Skin of body (tissue), 2 donors: ENCODE data around the gene BAIAP2. TPM values are rescaled to one million over a fixed set of nuclear protein-coding genes. Genes with fewer than 3 reads are reported as not detected.

Experiments
- DNase-seq: peaks from one replicate; lab custom pipeline; 2025; lab: John Stamatoyannopoulos, UW
- total RNA-seq: library from RNA; depleted of rRNA; stranded (reverse); fragments of >200 nt; gene quantifications from one replicate; pipeline ENCODE4 v1.2.3, GENCODE V29; 2014

Gene BAIAP2, protein sequence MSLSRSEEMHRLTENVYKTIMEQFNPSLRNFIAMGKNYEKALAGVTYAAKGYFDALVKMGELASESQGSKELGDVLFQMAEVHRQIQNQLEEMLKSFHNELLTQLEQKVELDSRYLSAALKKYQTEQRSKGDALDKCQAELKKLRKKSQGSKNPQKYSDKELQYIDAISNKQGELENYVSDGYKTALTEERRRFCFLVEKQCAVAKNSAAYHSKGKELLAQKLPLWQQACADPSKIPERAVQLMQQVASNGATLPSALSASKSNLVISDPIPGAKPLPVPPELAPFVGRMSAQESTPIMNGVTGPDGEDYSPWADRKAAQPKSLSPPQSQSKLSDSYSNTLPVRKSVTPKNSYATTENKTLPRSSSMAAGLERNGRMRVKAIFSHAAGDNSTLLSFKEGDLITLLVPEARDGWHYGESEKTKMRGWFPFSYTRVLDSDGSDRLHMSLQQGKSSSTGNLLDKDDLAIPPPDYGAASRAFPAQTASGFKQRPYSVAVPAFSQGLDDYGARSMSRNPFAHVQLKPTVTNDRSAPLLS
- 34.6 TPM for total RNA-seq

DNA sequence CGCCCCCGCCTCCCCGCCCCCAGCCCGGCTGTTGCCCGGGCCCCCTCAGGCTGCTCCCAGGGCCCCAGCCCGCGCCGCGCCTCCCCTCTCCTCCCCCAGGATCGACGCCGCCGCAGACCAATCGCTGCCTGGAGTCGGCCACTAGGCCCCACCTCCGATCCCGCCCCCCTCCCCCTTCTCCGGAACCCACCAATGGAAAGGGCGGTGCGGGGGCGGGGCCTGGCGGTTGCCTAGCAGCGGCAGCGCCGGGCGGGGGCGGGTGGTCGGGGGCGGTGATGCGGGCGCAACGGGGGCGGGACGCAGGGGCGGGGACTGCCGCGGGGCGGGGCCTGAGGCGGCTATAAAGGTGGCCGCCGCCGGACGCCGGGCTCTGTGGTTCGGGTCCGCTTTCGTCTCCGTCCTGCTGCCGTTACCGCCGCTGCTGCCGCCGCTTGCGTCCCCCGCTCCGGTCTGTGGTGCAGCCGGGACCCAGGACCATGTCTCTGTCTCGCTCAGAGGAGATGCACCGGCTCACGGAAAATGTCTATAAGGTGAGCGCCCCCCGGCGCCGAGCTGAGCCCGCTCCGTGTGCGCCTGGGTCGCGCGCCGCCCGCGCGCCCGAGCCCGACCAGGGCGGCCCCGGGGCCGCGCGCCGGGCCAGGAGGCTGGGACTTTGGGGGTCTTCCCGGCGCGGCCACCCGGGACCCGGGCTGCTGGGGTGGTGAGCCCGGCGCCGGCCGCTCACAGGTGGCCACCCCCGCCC is at the start of gene BAIAP2:
Gene BAIAP2 (plus strand): TSS at position 373 of the 742 bp plus-strand sequence. CDS start 104 bp downstream, at position 477.
- DNase-seq: peak; percentile 95

DNA sequence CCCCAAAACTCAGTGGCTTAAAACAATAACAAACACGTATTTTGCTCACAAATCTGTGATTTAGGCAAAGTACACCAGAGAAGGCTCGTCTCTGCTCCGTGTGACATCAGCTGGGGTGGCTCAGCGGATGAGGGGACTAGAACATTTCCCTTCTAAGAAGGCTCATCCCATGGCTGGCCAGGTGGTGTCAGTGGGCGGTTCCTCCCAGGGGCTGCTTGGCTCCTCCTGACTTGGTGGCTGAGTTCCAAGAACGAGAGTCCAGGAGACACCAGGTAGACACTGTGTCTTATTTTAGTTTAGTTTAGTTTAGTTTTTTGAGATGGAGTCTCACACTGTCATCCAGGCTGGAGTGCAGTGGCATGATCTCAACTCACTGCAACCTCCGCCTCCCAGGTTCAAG is 48.9 kb upstream of the BAIAP2 start:
- no peak for DNase-seq

- DNase-seq: no peak
Measured at GRCh38 chr17:80986816-80987475, 48.0 kb upstream of the BAIAP2 start.

DNA sequence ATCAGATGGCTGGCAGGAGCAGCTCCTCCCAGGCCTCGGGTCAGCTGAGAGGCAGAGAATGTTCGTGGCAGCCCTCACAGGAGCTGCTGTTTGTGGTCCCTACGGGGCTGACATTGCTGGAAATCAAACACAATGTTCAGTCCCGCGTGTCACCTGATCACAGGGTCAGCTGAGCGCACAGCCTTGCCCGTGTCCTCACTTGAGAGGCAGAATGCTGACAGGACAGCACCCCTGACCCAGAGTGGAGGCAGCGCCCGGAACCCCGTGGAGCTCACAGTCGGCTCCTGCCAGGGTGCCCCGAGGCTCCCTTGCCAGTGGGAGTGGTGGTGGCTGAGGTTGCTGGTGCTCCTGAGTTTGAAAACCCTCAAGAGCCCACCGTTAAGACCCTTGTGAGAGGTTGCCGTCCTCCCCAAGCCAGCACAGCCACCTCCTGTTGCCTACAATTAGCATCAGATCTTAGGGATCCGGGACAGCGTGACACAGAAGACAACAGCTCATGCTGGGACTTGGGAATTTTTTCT is 47.0 kb upstream of the BAIAP2 start:
- DNase-seq: no peak

DNA sequence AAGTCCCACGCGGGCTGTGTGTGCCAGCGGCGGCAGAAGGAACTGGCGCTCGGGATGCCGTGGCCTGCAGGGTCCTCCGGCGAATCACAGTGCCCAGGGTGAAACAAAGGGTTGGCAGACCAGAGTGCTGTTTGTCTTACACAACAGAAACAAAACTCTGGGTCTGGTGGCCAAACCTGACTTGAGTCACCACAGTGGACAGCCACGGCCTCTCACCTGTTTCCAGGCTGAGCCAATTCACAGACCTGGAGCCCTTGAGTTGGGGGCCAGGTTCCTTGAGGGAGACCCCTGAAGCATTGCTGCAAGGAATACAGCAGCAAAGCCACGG is 45.4 kb upstream of the BAIAP2 start:
- DNase-seq: no peak

GRCh38 chr17:80990921-80991644 is 43.9 kb upstream of the BAIAP2 start:
- no peak for DNase-seq

- no peak for DNase-seq
Measured at GRCh38 chr17:80991645-80992076, 43.3 kb upstream of the BAIAP2 start, which contains the start of gene CHMP6. CHMP6 (plus strand) TSS chr17:80991841; CDS start chr17:80991919, 78 bp downstream.

DNA sequence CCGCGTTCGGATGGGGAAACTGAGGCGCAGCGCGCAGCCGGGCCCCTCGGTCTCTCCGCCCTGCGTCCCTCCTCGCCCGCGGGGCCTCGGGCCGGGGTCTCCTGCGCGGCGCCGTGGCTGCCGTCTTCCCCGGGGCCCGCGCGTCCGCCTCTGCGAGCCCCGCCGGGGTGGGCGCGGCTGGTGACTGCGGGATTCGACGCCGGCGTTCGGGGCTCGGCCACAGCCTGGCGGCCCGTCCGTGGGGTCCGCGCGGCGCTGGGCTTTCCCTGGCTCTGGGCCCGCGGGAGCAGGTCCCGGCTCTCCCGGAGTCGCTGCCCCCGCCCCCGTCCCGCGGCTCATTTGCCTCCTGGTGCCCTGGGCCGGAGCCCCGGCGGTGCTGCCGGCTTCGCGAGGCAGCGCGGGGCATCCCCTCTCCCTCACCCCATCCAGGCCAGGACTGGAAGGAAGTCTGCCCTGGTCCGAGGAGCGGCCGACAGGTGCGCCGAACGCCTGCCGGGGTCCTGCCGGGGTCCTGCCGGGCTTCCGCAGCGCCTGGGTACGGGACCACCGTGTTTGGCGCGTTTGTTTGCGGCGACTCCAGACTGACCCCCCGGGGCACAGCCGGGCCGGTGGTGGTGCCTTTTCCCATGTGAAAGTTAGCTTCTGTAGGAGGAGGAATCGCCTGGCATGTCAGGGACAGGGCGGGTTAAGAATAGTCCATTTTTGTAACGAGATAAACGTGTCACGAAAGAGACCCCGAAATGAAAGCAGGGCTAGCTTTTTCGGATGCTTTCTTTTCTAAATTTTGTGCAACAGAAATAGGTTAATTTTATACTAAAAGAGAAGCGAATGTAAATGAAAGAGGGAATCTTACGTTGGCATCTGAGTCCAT is 42.6 kb upstream of the BAIAP2 start:
- DNase-seq: no peak

DNA sequence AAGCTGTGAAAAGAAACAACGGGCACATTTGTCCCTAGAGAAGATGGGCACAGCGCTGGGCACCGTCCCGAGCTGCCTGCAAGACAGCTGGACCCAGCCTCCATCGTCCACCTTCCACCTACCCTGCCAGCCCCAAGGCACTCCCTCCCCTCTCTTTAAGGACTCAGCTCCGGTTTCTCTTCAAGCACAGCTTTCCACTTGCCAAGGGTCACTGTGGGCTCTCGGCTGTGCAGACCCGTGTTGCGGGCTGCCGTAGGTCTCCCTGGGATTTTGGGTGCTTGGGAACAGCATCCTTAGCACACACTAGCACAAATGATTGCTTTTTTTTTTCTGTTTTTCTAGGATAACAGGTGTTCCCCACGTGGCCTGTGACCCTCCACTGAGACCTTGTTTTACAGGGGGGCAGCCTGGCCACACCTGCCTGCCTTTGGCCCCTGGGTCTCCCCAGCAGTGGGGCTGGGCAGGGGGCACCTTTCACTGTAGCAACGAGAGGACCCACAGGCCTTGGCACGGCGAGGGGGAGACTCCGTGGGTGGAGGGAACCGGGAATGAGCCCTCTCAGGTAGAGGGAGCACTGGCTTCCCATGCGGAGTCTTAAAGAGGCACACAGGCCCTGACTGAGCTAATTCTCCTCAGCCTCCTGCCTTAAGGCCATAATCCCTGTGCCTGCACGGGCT is 41.9 kb upstream of the BAIAP2 start:
- no peak for DNase-seq

- DNase-seq: no peak
Measured at GRCh38 chr17:80995131-80995530, 39.8 kb upstream of the BAIAP2 start.

DNA sequence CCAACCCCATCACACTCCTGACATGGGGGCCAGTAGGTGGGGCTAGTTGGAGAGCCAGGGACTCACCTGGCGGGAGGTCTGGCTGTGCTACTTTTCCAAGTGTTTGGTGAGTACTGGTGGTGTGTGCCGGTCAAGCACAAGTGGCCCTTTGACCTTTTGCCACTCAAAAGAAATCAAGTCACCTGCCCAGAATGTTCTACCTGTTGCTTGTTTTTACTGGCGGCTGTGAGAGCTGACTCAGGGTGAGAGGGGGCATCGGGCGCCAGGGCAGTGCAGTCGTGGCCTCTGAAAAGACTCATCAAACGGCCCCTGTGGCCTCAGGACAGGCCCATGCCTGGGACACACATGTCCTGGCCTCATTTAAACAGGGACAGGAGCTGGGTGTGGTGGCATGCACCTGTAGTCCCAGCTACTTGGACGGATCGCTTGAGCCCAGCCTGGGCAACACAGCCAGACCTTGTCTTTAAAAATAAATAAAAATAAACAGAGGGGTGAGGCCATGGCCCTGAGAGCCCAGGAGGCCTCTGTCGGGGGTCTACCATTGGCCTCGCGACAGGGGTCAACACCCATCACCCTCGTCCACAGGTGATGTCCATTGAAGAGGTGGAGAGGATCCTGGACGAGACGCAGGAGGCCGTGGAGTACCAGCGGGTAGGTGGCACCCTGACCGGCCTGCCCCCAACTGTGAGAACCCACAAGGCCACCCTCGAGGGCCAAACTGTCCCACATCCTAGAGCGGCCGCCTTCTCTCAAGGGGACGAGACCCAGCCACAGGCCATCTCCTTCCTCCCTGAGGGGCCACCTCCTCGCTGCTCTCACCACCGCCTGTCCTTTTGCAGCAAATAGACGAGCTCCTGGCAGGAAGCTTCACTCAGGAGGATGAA is 38.3 kb upstream of the BAIAP2 start:
- DNase-seq: no peak

DNA sequence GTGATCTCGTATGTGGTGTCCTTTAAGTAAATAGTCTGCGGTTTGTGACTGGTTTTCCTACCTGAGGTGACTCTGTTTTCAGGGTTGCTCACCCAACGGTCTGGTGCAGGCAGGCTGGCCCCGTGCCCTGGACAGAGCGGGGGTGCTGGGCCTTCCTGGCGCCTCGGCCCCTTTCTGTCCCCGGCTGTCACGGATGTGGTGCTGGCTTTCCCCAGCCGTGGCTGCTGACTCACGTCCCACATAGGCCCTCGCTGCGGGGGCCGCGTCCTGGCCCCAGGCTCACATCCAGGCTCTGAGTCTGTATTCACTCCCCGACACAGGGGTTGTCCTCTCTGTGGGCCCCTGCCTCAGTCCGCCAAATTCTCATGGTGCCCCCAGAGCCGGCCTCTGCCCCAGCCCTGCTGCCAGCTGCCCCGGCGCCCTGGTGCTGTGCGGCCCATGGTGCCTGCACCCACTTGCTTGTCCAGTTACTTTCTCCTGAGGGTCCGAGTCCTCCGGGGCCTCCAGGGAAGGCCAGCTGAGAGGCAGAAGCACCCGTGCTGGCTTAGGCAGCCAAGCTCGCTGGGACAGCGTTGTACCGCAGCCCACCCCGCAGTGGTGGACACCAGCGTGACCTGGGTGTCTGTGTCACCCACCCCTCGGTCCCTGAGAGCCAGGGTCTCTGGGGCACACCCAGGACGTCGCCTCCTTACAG is 37.4 kb upstream of the BAIAP2 start:
- no peak for DNase-seq

- no peak for DNase-seq
Measured at GRCh38 chr17:80998118-80998747, 36.7 kb upstream of the BAIAP2 start.

GRCh38 chr17:80998748-80999535 is 36.0 kb upstream of the BAIAP2 start:
- DNase-seq: no peak

DNA sequence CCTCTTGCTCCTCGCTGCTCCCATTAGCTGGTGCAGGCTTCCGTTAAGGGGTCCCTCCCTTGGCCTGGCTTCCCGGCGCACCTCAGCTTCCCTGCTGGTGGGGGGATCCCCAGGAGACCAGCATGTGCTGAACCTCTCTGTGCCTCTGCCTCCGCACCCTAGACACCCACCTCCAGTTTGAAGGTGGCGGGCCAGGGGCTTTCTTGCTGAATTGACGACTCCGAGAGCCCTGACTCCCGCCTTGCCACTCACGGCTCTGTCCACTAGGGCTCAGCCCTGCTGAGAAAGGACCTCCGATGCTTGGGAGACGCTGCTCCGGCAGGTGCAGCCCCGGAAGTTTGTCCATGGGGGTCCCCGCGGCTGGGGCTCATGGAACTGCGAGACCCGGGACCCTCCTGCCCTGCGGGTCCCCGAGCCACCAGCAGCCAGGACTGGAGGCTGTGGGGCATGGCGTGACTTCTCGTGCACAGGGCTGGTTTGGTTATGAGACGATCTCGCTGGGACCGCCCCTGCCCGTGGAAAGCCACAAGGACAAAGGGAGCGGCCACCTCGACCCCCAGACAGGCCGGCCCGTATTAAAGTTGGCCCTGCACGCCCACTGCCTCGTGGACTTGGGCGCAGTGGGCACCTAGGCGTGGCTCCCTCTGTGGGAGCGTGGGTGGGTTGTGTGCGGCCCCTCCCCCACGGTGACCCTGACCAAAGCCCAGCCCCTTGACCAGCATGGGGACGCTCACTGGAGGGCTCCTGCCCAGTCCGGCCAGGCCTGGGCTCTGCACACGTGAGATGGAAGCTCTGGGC is 35.2 kb upstream of the BAIAP2 start:
- no peak for DNase-seq

GRCh38 chr17:81000334-81000630 is 34.7 kb upstream of the BAIAP2 start:
- no peak for DNase-seq
